ENCODE measurements around the gene PLCXD3.
"Not testable (repeated sequence)": the region's sequence is repeated elsewhere in the genome, so short reads cannot be mapped to it uniquely, and the experiment has no call there.

The PLCXD3 gene, protein sequence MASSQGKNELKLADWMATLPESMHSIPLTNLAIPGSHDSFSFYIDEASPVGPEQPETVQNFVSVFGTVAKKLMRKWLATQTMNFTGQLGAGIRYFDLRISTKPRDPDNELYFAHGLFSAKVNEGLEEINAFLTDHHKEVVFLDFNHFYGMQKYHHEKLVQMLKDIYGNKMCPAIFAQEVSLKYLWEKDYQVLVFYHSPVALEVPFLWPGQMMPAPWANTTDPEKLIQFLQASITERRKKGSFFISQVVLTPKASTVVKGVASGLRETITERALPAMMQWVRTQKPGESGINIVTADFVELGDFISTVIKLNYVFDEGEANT

DNA sequence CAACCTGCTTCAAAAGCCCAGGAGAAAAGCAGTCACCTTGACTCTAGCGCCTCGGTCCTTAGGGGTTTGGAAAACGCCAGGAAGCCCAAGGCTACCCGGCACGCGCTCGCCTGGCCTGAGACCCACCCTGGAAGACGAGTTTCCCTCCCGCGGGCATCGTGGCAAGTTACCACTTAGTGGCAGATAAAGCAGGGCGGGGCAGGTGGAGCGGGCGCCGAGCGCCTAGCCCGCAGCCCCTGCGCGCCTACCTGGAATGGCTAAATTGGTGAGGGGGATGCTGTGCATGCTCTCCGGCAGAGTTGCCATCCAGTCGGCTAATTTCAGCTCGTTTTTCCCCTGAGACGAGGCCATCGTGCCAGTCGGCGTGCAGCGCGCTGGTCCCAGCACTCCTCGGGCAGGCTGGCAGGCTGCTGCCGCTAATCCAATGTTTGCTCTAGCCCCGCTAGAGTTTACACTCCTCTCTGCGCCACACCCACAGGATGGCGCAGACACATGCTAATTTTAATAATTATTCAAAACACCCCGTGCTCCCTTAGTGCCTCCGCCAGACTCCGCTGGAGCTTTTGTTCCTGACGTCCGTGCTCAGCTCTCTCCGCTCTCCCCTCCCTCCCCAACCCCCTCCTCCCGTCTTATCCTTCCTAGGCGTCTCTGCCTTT is at the start of gene PLCXD3:
Gene PLCXD3 (minus strand): TSS at position 426 of the 656 bp plus-strand sequence. CDS start 75 bp downstream, at position 351.
- peak; percentile 81 for DNase-seq

DNA sequence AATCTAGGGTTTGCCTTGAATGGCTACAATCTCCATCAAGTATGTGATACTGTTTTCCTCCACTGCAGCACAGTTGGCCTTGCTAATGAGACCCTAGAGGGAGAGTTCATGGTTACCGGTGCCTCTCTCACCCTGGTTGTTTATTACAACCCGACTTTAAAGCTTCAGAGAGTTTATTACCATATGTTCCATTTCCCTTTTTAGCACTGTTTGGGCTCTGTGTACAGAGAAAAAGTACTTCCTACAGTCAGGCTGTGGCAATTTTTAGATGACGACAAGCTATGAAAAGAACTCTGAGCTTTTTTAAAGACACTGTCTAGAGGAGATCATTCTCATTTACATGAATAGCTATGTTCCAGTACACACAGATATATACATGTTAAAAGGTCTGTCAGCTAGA is 48.8 kb upstream of the PLCXD3 start:
- DNase-seq = no peak

- no peak for DNase-seq
Observed at GRCh38 chr5:41558295-41558694, 47.9 kb upstream of the PLCXD3 start.

DNA sequence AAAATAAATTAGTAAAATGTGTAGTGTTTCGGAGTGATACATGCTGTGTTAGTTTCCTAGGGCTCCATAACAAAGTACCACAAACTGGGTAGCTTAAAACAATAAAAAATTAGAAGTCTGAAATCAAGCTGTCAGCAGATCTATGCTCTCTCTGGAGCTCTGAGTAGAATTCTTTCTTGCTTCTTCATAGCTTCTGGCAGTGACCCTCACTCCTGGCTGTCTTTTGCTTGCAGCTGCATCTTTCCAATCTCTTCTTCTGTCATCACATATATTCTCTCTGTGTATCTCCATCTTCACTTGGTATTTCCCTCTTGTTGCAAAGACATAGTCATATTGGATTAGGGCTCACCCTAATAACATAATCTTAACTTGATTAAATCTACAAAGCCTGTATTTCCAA is 37.6 kb upstream of the PLCXD3 start:
- DNase-seq = no peak

GRCh38 chr5:41542183-41542582 is 31.8 kb upstream of the PLCXD3 start:
- no peak for DNase-seq

DNA sequence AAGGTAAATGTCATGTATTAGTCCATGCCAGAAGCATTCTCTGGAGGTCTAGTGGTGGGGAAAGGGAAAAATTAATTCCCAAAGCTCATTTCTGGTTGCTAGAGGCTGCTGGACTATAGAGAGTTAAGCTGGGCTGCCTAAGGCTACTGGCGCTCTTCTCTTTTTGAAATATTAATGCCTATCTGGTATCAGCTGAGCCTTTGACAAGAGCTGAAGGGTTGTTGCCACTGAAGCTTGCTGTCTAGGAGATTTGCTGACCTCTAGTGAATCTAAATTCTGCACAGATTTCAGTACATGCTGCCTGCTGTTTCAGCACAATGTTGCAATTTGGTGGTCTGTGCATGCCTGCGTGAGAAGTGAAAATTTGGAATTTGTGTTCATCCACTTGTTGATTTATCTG is 29.1 kb upstream of the PLCXD3 start:
- DNase-seq = no peak

DNA sequence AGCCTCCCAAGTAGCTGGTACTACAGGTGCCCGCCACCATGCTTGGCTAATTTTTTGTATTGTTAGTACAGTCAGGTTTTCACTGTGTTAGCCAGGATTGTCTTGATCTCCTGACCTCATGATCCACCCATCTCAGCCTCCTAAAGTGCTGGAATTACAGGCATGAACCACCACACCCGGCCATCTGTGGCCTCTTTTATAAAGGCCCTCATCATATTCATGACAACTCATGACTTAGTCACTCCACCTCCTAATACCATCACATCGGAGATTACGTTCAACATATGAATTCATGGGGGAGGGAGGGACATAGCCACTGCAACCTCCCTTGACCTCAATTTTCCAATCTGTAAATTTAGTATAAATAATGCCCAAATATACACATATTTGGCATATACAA is 27.2 kb upstream of the PLCXD3 start:
- no peak for DNase-seq

- DNase-seq = no peak
Observed at GRCh38 chr5:41532485-41532884, 22.1 kb upstream of the PLCXD3 start.

DNA sequence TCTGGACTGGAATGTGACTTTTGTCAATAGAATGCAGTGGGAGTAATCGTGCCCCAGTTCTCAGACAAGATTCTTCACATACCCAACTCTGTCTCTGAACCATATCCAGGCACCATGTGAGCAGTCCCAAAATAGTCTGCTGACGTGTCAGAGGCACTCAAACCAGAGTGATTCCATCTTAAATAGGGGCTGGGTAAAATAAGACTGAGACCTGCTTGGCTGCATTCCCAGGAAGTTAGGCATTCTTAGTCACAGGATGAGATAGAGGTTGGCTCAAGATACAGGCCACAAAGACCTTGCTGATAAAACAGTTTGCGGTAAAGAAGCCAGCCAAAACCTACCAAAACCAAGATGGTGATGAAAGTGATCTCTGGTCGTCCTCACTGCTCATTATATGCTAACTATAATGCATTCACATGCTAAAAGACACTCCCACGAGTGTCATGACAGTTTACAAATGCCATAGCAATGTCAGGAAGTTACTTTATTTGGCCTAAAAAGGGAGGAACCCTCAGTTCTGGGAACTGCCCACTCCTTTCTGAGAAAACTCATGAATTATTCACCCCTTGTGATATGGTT is 16.9 kb upstream of the PLCXD3 start:
- DNase-seq = no peak

DNA sequence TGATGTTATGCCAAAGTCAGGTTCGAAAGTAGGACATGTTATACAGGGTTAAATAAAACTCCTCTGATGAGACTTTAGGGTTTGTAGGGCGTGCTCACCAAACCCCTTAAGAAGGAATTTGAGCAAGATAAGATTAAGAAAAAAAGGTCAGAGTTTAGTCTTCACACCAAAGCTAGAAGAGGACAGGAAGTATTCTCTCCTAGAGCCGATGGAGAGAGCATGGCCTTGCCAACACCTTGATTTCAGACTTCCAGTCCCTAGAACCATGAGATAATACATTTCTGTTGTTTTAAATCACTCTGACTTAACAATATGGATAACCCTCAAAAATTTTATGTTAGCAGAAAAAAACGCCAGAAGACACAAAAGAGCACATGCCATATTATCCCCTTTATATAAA is 16.3 kb upstream of the PLCXD3 start:
- no peak for DNase-seq

GRCh38 chr5:41524174-41524573 is 13.8 kb upstream of the PLCXD3 start:
- DNase-seq = no peak

GRCh38 chr5:41522193-41522786 is 11.9 kb upstream of the PLCXD3 start:
- no peak for DNase-seq

DNA sequence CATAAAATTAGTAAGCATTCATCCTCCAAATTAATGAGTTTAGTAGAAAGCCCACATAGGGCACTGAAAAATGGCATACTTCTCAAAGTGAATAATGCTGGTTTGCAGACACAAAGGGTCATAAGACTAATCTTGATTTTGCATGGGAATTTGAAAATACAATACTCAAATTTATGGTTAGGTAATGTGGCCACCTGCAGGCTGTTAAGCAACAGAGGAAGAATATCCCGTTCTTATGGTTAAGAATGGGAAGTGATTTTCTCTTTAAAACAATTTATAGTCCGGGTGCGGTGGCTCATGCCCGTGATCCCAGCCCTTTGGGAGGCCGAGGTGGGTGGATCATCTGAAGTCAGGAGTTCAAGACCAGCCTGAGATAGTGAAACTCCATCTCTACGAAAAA is 9.4 kb upstream of the PLCXD3 start:
- DNase-seq = no peak

- DNase-seq = no peak
Observed at GRCh38 chr5:41517909-41518308, 7.5 kb upstream of the PLCXD3 start.

DNA sequence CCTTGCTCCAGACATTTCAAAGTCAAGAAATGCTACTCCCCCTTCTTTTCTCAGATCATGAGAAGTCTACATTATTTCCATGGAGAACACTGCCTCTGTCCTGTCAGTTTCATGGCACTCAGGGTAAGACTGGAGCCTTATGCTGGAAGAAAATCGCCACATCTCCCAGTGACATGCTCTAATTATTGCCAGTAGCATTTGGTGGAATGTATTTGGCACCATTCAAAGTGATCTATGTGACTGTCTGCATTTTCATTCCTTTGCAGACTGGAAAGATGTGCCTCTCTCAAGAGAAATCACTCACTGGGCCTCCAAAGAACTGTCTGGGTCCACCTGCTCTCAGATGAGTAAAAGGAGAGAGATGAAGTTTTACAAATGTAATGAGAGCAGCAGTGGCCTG is 840 bp upstream of the PLCXD3 start:
- no peak for DNase-seq

- no peak for DNase-seq
Observed at GRCh38 chr5:41509399-41510175, 814 bp downstream of the PLCXD3 start.

- peak; percentile 26 for DNase-seq
Observed at GRCh38 chr5:41508696-41509398, 1.6 kb downstream of the PLCXD3 start.

DNA sequence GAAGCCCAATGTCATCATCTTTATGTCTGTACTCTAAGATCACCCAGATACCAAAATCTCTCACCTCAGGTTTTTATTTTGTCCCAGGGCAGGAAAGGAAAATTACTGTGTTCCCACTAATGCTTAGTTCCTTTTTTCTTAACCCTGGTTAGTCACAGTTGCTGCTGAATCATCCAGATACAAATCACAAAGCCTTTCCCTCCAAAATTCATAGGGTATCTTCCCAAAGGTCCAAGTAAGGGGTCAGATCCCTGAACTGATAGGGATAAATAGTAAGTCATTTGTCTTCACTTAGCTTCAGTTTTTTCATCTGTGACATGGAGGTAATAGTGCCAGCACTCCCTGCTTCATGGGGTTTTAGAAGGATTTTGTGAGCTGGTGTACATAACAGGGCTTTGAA is 2.2 kb downstream of the PLCXD3 start:
- no peak for DNase-seq

DNA sequence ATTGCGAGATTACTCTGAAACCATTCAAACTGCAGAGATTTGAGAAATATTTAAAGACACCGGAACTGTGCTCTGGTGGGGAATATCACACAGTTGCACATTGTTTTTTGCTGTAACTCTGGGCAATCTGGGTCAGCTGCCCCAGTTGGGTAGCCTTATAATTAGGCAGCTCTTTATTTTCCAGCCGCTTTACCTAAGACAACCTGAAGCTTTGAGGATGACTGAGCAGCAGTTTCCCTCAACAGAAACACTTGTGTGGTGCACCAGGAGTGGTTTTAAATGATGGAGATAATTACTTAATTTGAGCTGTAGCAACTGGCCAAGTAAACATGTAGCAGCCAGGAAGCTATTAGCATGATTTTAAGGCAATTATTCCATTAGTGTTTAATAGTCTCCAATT is 2.9 kb downstream of the PLCXD3 start:
- DNase-seq = no peak

- peak; percentile 23 for DNase-seq
Observed at GRCh38 chr5:41503860-41504259, 6.5 kb downstream of the PLCXD3 start.

DNA sequence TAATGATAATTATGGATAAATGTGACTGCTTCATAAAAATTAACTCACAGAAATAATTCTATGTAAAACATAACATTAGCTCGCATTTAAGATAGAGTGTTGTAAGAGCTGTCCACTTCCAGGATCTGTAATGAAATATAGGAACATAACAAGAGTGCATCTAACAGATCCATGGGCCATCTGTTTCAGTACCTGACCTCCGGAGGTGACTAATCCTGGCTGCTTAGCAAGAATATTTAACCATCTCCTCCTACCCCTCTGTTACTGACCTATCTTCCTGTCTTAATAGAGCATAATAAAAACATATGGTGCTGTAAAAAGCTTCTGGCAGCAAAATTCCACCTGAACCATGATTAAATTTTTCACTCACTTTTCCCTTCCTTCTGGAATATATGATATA is 7.1 kb downstream of the PLCXD3 start:
- no peak for DNase-seq

DNA sequence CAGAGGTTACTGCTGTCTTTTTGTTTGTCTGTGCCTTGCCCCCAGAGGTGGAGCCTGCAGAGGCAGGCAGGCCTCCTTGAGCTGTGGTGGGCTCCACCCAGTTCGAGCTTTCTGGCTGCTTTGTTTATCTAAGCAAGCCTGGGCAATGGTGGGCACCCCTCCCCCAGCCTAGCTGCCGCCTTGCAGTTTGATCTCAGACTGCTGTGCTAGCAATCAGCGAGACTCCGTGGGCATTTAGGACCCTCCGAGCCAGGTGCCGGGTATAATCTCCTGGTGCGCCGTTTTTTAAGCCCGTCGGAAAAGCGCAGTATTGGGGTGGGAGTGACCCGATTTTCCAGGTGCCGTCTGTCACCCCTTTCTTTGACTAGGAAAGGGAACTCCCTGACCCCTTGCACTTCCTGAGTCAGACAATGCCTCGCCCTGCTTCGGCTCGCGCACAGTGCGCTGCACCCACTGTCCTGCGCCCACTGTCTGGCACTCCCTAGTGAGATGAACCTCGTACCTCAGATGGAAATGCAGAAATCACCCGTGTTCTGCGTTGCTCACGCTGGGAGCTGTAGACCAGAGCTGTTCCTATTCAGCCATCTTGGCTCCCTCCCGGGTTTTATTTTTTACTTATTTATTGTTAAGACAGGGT is 16.8 kb downstream of the PLCXD3 start:
- not testable (repeated sequence) for DNase-seq
